A549 (cell line): ENCODE results near the gene SKA3.

Source experiments
- ESRRA ChIP-seq: fragments of 150-350 bp; IDR thresholded peaks from 2 replicates; pipeline ENCODE4 v1.6.1; 2014; ENCODE audit warnings: mild to moderate bottlenecking, low read length, borderline replicate concordance
- TF ChIP-seq, protein P1 (sequence below): fragments of >200 bp; sonication (Bioruptor Twin); formaldehyde crosslinking; IDR thresholded peaks from 3 replicates; pipeline ENCODE4 v1.5.1; 2016

DNA sequence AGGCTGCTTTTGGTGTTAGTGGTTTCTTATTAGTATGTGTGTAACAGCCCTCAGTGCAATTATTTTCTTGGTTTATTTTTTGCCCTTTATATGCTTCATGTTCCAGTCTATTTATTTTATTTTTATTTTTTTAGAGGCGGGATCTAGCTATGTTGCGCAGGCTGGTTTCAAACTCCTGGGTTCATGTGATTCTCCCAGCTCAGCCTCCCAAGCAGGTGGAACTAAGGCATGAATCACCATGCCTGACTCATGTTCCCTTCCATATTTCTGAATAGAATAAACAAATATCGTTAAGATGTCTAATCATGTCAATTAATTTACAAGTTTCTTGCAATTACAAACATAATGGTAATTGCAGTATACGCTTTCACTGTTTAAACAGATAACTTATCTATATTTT is 11.7 kb downstream of the SKA3 start:
- TF ChIP-seq, protein P1, sequence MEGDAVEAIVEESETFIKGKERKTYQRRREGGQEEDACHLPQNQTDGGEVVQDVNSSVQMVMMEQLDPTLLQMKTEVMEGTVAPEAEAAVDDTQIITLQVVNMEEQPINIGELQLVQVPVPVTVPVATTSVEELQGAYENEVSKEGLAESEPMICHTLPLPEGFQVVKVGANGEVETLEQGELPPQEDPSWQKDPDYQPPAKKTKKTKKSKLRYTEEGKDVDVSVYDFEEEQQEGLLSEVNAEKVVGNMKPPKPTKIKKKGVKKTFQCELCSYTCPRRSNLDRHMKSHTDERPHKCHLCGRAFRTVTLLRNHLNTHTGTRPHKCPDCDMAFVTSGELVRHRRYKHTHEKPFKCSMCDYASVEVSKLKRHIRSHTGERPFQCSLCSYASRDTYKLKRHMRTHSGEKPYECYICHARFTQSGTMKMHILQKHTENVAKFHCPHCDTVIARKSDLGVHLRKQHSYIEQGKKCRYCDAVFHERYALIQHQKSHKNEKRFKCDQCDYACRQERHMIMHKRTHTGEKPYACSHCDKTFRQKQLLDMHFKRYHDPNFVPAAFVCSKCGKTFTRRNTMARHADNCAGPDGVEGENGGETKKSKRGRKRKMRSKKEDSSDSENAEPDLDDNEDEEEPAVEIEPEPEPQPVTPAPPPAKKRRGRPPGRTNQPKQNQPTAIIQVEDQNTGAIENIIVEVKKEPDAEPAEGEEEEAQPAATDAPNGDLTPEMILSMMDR = no peak
- TF ChIP-seq ESRRA = no peak
